HG03354 (cell line): Measurements from ENCODE around the gene SKIC8.
A peak's percentile ranks its signal among the peaks of the same experiment; 100 is the strongest.

ENCODE experiments used
- ATAC-seq: cut with Tn5 transposase; IDR thresholded peaks from one replicate; pipeline ENCODE4 v1.9.1; 2021; ENCODE audit warnings: mild to moderate bottlenecking; ENCODE audit not compliant: unreplicated experiment, poor library complexity, severe bottlenecking

SKIC8 gene

DNA sequence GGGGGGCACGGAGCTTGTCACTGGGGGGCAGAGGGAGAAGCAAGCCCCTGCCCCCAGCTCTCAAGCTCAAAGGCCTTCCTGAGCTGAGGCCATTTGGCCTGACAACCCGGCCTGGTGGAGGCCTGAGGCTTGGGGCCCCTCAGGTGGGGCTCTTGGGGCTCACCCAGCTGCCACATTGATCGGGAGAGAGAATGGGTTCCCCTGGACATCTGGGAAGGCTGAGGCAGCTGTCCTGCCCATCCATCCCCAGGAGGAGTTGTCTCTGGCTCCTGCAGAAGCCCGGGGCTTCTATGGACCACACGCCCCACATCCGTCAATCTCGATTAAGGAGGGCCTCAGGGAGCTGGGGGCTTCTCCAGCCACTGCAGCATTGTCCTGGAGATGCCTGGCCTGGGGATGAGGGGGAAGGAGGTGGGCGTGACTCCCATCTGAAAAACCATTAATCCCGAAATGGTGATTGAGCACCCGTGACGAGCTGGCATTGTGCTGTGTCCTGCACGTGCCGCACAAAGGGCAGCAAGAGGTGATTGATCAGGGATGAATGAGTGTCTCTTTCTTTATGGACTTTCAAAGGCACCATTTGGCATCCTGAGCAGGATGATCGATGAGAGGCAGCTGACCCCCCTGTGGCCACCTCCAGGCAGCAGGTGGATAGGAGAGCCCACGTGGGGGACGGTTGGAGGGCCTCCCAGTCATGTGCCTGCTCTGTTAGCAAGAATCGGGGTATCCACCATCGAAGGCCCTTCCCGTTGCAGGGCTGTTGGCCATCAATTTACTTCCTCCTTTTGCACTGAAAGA is 23.5 kb upstream of the SKIC8 start:
- no peak for ATAC-seq

DNA sequence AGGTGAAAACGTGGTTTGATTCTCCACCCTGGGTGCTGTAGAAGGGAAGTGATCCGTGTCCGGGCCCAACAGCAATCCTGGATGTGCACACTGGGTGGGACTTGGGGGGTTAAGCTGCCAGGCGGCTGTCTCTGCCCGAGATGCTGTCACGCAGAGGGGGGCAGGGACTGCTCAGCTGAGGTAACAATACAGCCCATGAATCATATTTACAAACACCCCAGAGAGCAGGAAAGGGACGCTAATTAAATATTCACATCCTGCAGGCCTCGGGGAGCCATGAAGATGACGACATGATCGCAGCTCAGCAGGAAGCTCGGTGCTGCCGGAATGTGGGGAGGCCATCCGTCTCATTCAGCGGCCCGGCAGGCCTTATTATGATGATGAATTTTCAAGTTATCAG is 22.8 kb upstream of the SKIC8 start:
- no peak for ATAC-seq

DNA sequence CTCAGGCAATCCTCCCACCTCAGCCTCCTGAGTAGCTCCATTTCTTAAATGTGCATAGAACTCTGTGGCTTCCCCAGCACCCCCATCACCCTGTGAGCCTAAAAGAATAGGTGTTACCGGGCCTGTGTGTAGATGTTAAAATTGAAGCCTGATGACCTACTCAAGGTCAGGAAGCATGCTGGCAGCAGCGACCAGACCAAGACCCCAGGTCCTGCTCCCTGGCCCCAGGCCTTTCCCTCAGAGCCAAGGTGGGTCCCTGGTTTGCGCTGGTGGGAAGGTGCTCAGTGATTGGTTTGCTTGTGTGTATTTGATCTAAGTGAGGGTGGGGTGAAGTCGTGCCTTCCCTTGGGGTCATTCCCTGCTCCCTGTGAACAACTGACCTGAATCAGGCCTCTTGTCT is 22.4 kb upstream of the SKIC8 start:
- no peak for ATAC-seq

DNA sequence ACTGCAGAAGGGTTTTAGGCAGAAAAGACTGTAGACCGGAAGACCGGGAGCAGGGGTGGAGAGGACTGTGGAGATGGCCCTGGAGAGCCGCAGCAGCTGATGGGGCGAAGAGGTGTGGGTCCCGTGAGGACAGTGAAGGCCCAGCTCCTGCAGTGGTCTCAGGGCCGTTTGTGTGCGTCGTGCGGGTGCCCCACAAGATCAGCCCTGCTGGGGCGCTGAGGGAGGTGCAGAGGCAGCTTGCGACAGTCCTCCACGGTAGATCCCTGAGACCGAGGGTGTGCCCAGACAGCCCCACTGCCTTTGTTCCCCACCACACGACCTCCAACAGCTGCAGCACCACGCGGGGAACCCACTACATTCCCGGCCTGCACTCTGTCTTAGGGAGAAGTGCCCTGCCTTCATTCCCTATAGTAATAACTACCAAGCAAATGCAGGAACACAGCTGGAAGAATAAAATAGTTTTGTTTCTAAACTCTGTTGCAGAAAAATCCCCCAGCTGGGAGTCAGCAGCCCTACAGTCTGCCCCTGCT is 21.7 kb upstream of the SKIC8 start:
- no peak for ATAC-seq

DNA sequence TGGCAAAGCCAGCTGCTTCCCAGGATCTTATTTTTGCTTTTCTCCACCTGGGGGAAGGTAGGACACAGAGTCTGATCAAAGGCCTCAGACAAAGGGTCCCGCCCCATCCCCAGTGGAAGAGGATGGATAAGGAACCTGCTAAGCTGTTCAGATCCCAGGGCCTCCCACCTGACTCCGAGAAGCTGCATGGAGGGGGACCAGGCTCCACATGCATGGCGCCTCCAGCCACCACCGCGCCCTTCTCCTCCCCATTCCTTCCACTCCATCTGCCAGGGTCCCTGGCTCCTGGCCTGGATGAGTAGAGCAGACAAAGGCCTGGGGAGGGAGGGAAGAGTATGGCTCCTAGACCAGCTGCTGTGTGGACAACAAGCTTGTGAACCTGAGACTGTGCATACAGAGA is 20.8 kb upstream of the SKIC8 start:
- no peak for ATAC-seq

DNA sequence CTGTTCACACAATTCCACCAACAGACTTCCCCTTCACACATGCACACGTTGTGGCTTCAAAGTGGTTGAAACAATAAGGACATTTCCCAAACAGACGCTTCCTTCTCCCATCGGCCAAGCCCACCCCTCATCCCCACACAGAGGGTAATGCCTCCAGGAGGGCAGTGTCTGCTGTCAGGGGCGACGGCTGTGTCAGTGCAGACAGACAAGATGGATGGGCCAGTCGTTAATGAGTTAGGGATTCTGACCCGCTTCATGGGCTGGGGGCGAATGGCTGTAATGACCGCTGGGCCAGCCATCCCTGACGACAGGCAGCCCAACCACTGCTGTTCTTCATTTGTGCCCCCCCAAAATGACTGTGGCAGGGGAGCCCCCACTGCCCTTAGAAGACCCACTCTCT is 20.2 kb upstream of the SKIC8 start:
- no peak for ATAC-seq

DNA sequence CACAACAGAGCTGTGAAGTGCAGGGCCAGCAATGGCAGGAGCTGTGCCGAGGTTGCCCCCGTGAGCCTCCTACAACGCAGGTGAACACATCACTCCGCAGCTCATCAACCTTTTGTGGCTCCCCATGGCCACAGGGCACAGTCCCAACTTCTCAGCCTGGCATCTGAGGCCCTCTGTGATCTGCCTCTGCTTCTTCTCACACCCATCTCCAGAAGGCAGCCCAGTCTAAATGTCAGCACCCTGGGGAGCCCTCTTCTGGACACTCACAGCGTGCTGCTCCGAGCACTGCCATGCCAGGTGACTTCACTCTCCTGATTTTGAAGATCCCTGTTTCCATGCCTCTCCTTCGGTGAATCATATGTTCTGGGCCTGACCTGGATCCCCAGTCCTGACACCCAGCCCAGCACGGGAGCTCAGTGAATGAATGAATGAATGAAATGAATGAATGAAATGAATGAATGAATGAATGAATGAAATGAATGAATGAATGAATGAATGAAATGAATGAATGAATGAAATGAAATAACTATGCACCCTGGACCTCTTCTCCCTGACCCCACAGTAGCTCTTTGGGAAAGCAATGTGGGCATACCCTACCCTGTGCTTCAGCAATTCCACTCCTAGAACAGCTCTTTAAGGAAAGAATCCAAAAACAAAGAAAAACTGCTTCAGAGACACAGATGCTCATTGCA is 17.9 kb upstream of the SKIC8 start:
- no peak for ATAC-seq

DNA sequence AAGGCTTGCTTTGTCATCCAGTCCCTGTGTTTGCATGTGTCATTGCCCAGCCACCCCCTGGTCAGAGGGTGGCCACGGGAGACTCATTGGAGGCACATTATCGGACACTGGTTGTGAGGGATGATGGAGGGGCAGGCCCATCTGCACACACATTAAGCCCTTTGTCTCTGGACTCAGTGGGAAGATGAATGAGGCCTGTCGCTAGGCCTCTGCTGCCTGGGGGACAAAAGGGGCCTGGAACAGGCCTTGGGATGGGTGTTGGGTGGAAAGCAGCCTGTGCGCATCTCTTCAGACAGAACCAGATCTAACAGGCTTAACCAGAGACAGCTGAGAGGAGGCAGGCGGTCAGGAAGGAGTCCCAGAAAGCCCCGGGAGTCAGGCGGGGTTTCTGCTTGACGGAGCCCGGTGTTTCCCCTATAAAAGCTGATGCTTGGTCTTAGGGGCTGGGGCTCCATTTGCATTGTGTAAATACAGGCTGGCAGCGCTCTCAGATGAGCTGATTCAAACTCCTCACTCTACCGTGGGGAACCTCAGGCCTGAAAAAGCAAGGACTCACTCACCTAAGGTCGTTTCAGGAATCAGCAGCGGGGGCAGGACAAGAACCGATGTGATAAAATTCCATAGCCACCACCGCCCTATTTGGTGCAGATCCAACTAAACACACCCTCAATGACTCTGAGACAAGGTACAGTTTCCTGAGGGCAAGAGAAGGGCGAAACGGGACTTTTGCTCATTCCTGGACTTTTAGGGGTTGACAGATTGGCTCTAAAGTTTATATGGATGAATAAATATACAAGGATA is 17.1 kb upstream of the SKIC8 start:
- no peak for ATAC-seq

DNA sequence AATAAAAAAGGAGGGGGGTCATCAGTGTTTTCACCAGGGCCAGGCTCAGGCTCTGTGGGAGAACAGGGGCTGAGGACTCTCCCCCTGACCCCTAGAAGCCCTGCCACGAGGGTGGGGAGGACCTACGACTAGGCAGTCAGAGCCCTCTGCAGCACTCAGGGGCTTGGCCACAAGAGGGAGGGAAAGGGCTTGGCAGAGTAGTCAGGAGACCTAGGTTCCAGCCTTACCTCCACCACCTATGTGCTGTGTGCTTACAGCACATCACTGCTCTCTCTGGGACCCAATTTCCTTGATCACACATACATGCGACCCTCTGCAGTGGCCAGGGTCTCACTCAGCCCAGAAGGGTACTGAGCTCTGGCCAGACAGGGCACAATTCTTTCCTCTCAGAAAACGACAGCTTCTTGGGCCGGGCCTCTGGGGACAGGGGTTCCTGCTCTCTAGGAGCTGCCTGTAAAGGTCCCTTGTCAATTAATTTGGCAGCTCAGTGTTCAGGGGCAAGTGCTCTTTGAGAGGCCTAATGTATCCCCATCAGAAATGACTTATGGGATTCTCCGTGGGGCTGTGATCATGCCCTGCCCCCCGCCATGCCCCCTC is 16.4 kb upstream of the SKIC8 start:
- ATAC-seq, result no peak

DNA sequence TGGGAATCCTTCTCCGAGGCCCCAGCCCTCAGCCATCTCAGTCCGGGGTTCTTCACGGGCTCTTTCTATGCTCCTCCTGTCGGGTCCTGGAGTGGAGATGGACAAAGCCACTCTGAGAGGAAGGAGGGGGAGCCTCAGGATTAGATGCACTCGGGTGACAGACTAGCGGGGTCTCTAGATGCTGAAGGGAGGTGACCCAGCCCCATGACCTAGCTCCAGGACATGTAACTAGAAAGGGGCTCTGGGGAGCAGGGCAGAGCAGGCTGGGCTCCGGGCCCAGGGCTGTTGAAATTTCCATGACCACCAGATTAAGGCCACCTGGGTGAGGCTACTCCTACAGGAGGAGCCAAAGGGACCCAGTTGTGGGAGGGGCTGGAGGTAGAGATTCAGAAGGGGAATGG is 14.8 kb upstream of the SKIC8 start:
- ATAC-seq, result no peak

DNA sequence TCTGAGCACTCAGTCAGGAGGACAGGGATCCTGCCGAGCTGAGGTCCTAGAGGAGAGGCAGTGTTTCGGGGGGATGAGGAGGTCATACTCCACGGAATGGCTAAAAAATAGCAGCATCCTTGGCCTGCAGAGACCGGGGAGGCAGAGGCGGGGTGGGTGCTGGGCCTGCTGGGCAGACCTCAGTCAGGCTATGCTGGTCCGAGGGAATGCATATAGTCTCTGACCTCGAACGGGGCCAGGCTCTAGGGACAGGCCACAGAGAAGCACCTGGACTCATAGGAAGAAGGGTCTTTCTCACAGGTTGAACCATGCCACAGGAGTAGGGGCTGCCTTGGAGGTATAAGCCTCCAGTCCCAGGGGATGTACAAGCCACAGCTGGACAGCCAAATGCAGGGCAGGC is 14.0 kb upstream of the SKIC8 start:
- ATAC-seq, result no peak

DNA sequence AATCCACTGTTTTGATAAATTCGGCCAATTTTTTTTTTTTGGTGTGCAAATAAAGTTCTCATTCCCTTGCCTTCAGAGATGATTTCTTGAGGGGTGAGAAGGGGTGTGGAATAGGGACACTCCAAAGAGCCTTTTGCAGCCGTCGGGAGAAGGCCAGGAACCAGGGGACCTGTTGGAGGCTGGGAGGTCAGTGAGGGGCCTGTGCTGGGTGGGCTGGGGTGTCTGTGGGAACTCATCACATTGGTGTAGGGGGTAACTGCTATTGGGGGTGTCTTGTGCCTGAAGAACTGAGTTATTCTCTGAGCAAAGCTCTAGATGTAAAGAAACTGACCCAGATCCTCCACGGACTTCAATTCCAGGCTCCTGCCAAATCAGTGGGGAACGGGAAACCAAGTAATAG is 13.5 kb upstream of the SKIC8 start:
- ATAC-seq, result no peak

DNA sequence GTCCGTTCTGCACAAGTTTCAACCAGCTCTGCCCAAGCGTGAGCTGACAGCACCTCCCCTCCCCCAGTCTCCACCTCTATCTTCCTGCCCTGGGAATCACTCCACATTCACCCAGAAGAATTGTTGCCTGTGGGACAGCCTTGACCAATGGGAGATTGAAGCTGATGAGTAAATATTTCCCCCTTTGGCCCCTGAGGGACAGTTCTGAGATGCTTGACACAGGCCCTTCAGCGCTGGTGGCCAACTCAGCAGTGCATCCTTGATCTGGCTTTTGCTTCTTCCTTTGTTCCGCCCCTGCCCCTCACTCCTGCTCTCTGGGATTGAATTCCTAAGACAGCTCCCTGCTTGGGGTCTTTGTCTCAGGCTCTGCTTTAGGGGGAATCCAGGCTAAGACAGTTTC is 13.1 kb upstream of the SKIC8 start:
- no peak for ATAC-seq

DNA sequence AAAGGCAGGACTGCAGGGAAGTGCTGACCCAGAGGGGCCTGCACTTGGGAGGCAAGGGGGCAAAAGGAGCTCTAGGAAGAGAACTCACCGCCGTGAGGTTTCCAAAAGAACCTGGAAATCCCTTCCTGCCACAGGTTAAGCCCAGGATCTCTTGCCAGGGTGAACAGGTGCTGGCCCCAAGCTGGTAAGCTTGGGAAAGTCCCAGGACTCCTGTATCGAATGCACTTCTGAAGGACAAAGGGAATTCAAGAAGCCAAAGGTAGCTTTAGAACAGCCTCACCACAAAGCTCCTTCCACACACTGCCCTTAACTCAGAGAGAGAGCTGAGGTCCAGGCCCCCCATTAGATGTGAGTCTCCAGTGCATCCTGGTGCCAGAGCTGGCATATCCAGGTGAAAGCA is 11.9 kb upstream of the SKIC8 start:
- no peak for ATAC-seq

DNA sequence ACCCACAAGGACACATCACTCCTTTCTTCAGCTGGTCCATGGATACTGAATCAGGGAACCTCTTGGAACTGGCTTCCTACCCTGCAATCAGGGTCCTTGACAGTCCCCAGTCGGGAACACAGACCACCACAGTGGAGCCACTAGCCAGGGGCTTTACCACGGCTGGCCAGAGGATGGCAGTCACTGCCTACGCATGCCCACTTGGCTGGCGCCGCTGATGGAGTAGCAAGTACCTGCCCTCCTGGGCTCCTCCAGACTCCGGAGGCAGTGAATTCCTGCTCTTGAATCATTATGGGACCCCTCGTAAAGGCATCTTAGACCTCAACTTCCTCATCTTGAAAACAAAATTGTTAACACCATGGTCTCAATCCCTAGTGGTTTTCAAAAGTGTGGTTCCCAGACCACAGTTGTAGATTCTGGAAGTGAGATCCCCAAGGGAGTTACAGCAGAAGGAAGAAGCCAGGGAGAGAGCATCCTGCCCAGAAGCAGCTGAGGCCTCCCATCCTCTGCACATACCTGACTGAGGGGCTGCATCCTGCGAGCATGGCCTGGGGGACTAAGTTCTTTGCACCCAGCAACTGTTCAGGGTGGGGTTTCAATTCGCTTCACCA is 9.1 kb upstream of the SKIC8 start:
- peak; percentile 51 for ATAC-seq

DNA sequence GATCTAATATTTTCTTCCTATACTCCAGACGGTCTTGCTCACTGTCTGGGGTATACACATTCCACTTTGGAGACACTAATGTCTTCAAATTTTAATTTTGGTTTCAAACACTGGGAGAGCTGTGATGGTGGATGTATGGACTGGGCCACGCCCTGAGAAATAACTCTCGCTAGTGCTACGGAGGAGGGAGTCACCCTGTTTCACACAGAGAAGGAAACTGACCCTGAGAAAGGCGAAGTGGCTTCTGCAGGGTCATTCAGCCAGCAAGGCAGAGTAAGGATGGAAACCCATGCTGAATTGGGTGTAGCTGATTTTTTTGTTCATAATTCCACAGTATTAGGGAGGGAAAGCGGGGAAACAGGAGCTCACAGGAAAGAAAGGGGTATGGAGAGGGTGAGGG is 8.6 kb upstream of the SKIC8 start:
- ATAC-seq, result no peak

DNA sequence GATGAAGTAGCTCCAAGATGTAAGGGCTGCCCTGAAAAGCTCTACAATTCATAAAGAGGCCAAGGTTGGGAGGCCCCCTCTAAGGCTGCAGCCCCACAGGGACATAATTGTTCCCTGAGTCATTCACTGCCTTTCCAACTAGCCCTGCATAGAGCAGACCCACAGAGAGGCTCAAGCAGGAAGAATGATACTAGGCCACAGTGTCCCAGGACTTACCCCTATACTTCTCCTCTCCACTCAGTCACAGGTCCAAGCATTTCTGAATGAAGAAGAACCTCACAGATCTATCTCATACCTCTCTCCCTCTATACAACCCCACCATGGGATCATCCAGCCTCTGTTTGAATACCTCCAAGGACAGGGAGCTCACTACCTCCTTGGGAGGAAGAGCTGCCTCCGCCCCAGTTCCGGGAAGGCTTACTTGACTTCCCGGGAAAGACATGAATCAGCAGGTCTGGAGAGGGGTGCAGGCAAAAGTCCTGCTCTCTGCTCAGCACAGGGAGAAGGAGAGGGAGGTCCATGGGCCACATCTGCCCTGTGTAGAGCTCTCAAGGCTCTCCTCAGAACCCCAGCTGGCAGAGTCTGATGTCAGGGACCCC is 6.9 kb upstream of the SKIC8 start:
- ATAC-seq, result no peak

DNA sequence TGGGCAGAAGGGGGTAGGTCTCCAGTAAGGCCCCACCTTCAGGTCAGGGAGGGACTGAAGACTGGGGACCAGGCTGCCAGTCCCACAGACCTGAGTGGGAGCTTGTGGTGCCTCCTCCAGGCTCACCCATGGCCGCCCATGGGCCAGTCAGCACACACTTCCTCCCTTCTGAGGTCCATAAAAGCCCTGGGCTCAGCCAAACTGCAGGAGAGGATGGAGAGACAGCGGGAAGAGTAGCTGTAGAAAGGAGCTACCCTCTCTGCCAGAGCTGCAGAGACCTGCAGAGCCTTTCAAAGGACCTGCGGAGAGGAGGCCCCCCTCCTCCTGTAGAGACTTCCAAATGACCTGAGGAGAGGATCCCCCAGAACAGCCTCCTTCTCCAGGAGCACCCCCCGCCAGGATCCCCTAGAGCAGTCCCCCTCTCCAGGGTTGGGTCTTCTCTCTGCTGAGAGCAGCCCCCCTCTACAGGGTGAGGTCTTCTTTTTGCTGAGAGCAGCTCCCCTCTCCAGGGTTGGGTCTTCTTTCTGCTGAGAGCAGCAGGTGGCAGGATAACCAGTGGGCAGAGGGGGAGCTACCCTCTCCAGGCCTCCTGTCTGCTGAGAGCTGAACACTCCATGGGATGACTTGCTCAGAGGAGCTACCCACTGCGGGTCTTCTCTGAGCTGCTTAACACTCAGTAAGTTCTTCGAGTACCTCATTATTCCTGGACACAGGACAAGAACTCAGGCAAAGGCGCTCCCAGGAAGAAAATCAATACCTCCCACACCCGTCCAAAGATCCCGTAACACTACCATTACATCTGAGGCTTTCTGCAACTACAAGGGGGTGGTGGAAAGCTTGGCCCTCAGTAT is 5.0 kb upstream of the SKIC8 start:
- ATAC-seq, result no peak
